CD8-positive, alpha-beta memory T cell (primary cell): ENCODE data around the gene EREG. TPM values are rescaled to one million over a fixed set of nuclear protein-coding genes. Genes with fewer than 3 reads are reported as not detected.

Experiments
- CTCF ChIA-PET: fragments of 350-600 bp; sonication (Branson Sonifier 250); formaldehyde crosslinking; loops from one replicate; lab custom pipeline; 2021; ENCODE audit warnings: antibody characterized with exemption; lab: Charles Lee
- POLR2A ChIA-PET: fragments of 350-600 bp; sonication (Branson Sonifier 250); formaldehyde crosslinking; loops from one replicate; lab custom pipeline; 2021; ENCODE audit warnings: antibody characterized with exemption; lab: Charles Lee
- DNase-seq, 5 donors: peaks; one replicate each; pipeline versions ENCODE4 v3.0.0 to v3.0.0-alpha.2; 2020 to 2022; ENCODE audit warnings: mixed read lengths in 1 of 5
- H3K27ac ChIP-seq: one replicate; pipeline ENCODE4 v1.7.0; 2013; ENCODE audit warnings: low read depth, mild to moderate bottlenecking, low read length, moderate library complexity
- H3K27me3 ChIP-seq: 2 replicates; pipeline ENCODE4 v1.7.0; 2013; ENCODE audit warnings: low read length, mild to moderate bottlenecking; ENCODE audit not compliant: insufficient read depth, poor library complexity, severe bottlenecking
- H3K36me3 ChIP-seq: 2 replicates; pipeline ENCODE4 v1.7.0; 2013; ENCODE audit warnings: mild to moderate bottlenecking, low read length, moderate library complexity; ENCODE audit not compliant: insufficient read depth
- H3K4me1 ChIP-seq: 2 replicates; pipeline ENCODE4 v1.7.0; 2013; ENCODE audit warnings: mild to moderate bottlenecking, low read length, moderate library complexity; ENCODE audit not compliant: insufficient read depth
- H3K4me3 ChIP-seq: 2 replicates; pipeline ENCODE4 v1.7.0; 2013; ENCODE audit warnings: mild to moderate bottlenecking, low read length
- H3K9me3 ChIP-seq: 2 replicates; pipeline ENCODE4 v1.7.0; 2013; ENCODE audit warnings: mild to moderate bottlenecking, low read length
- H3K27ac Mint-ChIP-seq, 8 donors: one replicate each; pipeline ENCODE4 v1.8.0; 2020 to 2021; ENCODE audit warnings: mixed read lengths in 8 of 8, mild to moderate bottlenecking in 6 of 8, inconsistent platforms in 3 of 8, moderate library complexity in 3 of 8
- H3K27me3 Mint-ChIP-seq, 2 donors: one replicate each; pipeline ENCODE4 v1.8.0; 2020 to 2021; ENCODE audit warnings: mixed read lengths in 2 of 2, mild to moderate bottlenecking in 1 of 2, moderate library complexity in 1 of 2
- H3K36me3 Mint-ChIP-seq, 3 donors: one replicate each; pipeline ENCODE4 v1.8.0; 2020 to 2021; ENCODE audit warnings: mixed read lengths in 3 of 3, inconsistent platforms in 1 of 3, mild to moderate bottlenecking in 1 of 3
- H3K4me1 Mint-ChIP-seq, 3 donors: one replicate each; pipeline ENCODE4 v1.8.0; 2020 to 2021; ENCODE audit warnings: mixed read lengths in 3 of 3, inconsistent platforms in 1 of 3, mild to moderate bottlenecking in 1 of 3
- H3K4me3 Mint-ChIP-seq, 7 donors: one replicate each; pipeline ENCODE4 v1.8.0; 2020 to 2021; ENCODE audit warnings: mixed read lengths in 7 of 7, mild to moderate bottlenecking in 6 of 7, moderate library complexity in 4 of 7, inconsistent platforms in 2 of 7
- H3K9me3 Mint-ChIP-seq, 5 donors: one replicate each; pipeline ENCODE4 v1.8.0; 2020 to 2022; ENCODE audit warnings: mixed read lengths in 5 of 5, mild to moderate bottlenecking in 3 of 5, moderate library complexity in 2 of 5, inconsistent platforms in 1 of 5
- polyA plus RNA-seq: library from polyadenylated mRNA; unstranded; fragments of 300-500 nt; fragmentation: Illumina TruSeq; gene quantifications from one replicate; pipeline ENCODE4 v1.2.3, GENCODE V29; 2021
- total RNA-seq, 2 experiments: library from RNA; stranded (reverse); gene quantifications; one replicate each; pipeline ENCODE4 v1.2.3, GENCODE V29; 2021

Gene EREG
- total and polyA plus RNA-seq, 3 experiments from 2014 or later, result not detected

GRCh38 chr4:74361671-74362070, 3.3 kb upstream of the EREG start:
- Mint-ChIP-seq H3K27ac (no peak overlapping the region), H3K4me1 (peaks cover 9 to 17% (median 13%) of the 10 kb centered on the region in 3 donors), H3K27me3 (peaks cover 20 to 47% of the 10 kb centered on the region in 2 donors), H3K36me3 (no peaks in the 10 kb centered on the region), H3K9me3 (peaks cover 0 to 2% (median 0%) of the 10 kb centered on the region in 5 donors), H3K4me3 (no peak overlapping the region)
- CTCF ChIA-PET, result no interaction called here
- Histone ChIP-seq H3K4me3 (no peak overlapping the region), H3K36me3 (no peaks in the 10 kb centered on the region), H3K4me1 (no peaks in the 10 kb centered on the region), H3K9me3 (no peaks in the 10 kb centered on the region), H3K27ac (no peak overlapping the region), H3K27me3 (peaks cover 13% of the 10 kb centered on the region)
- POLR2A ChIA-PET, result interaction anchor here (0.5 kb wide), 1 partner anchor 1304 kb away, joined by 3 read pairs; no protein-coding TSS in a partner anchor
- DNase-seq, result no peak

DNA sequence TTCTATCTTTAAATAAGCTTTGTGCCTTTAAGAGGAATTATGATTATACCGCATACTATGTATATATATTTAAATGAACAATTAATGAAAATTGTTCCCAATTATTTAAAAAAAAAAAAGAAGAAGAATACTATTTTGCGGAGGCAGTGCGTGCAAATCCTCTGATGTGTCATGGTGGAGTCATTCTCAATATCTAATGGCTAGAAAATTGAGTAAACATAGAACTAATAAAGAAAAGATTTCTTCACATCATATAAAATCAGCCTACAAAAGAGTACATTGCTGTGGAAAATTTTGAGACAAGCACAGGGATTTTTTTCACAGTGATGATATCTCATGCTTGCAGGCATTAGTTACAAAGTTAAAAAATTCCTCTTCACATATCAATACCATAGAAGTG, 2.6 kb upstream of the EREG start:
- H3K36me3 Mint-ChIP-seq, result no peaks in the 10 kb centered on the region
- Histone ChIP-seq H3K4me3 (no peak overlapping the region), H3K4me1 (no peaks in the 10 kb centered on the region), H3K36me3 (no peaks in the 10 kb centered on the region), H3K27ac (no peak overlapping the region), H3K9me3 (no peaks in the 10 kb centered on the region), H3K27me3 (peaks cover 13% of the 10 kb centered on the region)
- H3K27ac Mint-ChIP-seq, result no peak overlapping the region
- peaks cover 0 to 2% (median 0%) of the 10 kb centered on the region in 5 donors for H3K9me3 Mint-ChIP-seq
- no peak overlapping the region for H3K4me3 Mint-ChIP-seq
- POLR2A ChIA-PET, result interaction anchor here (0.5 kb wide), 1 partner anchor 1305 kb away, joined by 3 read pairs; no protein-coding TSS in a partner anchor
- no peak for DNase-seq
- H3K27me3 Mint-ChIP-seq, result peaks cover 20 to 52% of the 10 kb centered on the region in 2 donors
- H3K4me1 Mint-ChIP-seq, result peaks cover 9 to 17% (median 13%) of the 10 kb centered on the region in 3 donors
- CTCF ChIA-PET, result no interaction called here

DNA sequence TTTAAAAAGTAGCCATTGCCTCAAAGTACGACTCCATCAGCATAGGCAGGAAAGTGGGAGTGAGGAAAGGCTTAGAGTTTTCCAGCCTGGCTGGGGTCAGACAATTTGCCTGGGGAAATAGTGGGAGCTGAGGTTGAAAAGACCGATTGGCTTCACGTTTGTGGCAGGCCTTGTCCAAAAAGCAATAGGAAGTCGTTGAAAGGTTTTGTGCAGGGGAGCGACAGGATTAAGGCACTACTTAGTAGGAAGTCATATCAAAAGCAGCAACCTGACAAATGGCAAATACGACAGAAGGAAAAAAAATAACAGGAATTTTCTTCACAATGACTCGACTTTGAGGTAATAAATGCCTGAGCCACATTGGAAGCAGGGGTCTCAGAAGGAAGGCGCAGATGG, 691 bp upstream of the EREG start:
- H3K36me3 Mint-ChIP-seq, result no peaks in the 10 kb centered on the region
- ChIA-PET CTCF (no interaction called here), POLR2A (no interaction called here)
- peaks cover 0 to 2% (median 0%) of the 10 kb centered on the region in 5 donors for H3K9me3 Mint-ChIP-seq
- Histone ChIP-seq H3K36me3 (no peaks in the 10 kb centered on the region), H3K9me3 (no peaks in the 10 kb centered on the region), H3K4me3 (no peak overlapping the region), H3K27ac (peak overlapping the region; percentile 43), H3K27me3 (peaks cover 13% of the 10 kb centered on the region), H3K4me1 (no peaks in the 10 kb centered on the region)
- peak overlapping the region in 1 of 8 donors; percentile 9 for H3K27ac Mint-ChIP-seq
- H3K4me3 Mint-ChIP-seq, result peak overlapping the region in 2 of 7 donors; percentile 27
- H3K4me1 Mint-ChIP-seq, result peaks cover 9 to 17% (median 13%) of the 10 kb centered on the region in 3 donors
- DNase-seq, result no peak
- peaks cover 23 to 65% of the 10 kb centered on the region in 2 donors for H3K27me3 Mint-ChIP-seq

- CTCF ChIA-PET, result no interaction called here
- no peak overlapping the region for H3K27ac Mint-ChIP-seq
Observed at GRCh38 chr4:74365761-74366160, 816 bp downstream of the EREG start.

DNA sequence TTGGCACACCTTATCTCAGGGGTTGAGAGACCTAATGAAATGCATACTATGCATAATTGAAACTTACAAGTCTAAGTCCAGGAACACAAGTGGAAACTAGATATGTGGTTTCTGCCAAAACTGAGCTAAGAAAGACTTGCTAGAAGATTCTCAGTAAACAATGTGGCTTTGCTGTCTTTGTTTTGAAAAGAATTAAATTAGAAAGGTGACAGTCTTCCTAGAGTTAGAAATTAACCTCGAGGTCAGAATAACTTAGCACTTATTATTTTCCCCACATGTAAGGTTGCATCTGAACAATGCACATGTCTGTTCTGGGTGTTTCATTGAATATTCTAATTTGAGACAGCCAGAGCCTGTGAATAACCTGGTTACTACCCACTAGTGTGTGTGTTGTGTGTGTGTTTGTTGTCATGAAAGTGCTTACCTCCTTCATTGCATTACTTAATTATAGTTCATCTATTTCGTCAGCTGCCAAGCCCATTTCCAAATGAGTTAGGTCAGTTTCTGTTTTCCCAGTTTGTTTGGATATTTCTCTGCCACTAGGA, 1.5 kb downstream of the EREG start:
- POLR2A ChIA-PET, result no interaction called here
- CTCF ChIA-PET, result no interaction called here

More at GRCh38 chr4:74365761-74366160, 816 bp downstream of the EREG start:
- no peak for DNase-seq
- Mint-ChIP-seq H3K27me3 (peaks cover 27 to 68% of the 10 kb centered on the region in 2 donors), H3K4me3 (no peak overlapping the region), H3K4me1 (peaks cover 9 to 17% (median 13%) of the 10 kb centered on the region in 3 donors), H3K9me3 (peaks cover 0 to 2% (median 0%) of the 10 kb centered on the region in 5 donors), H3K36me3 (no peaks in the 10 kb centered on the region)
- POLR2A ChIA-PET, result no interaction called here
- H3K27me3 ChIP-seq, result peaks cover 13% of the 10 kb centered on the region
- H3K27ac ChIP-seq, result no peak overlapping the region
- no peaks in the 10 kb centered on the region for H3K4me1 ChIP-seq
- no peaks in the 10 kb centered on the region for H3K9me3 ChIP-seq
- no peaks in the 10 kb centered on the region for H3K36me3 ChIP-seq
- H3K4me3 ChIP-seq, result no peak overlapping the region

GRCh38 chr4:74367656-74368290, 2.8 kb downstream of the EREG start:
- peaks cover 9 to 17% (median 13%) of the 10 kb centered on the region in 3 donors for H3K4me1 Mint-ChIP-seq
- no peaks in the 10 kb centered on the region for H3K36me3 Mint-ChIP-seq
- Histone ChIP-seq H3K9me3 (no peaks in the 10 kb centered on the region), H3K27ac (no peak overlapping the region), H3K36me3 (no peaks in the 10 kb centered on the region), H3K4me3 (no peak overlapping the region), H3K27me3 (peaks cover 13% of the 10 kb centered on the region), H3K4me1 (no peaks in the 10 kb centered on the region)
- ChIA-PET CTCF (no interaction called here), POLR2A (no interaction called here)
- no peak for DNase-seq
- peaks cover 0 to 2% (median 0%) of the 10 kb centered on the region in 5 donors for H3K9me3 Mint-ChIP-seq
- H3K27ac Mint-ChIP-seq, result no peak overlapping the region
- H3K4me3 Mint-ChIP-seq, result no peak overlapping the region
- peaks cover 26 to 58% of the 10 kb centered on the region in 2 donors for H3K27me3 Mint-ChIP-seq

More for the DNA sequence above, 1.5 kb downstream of the EREG start:
- Mint-ChIP-seq H3K4me3 (no peak overlapping the region), H3K4me1 (peaks cover 9 to 17% (median 13%) of the 10 kb centered on the region in 3 donors), H3K36me3 (no peaks in the 10 kb centered on the region), H3K9me3 (peaks cover 0 to 2% (median 0%) of the 10 kb centered on the region in 5 donors), H3K27me3 (peaks cover 27 to 67% of the 10 kb centered on the region in 2 donors), H3K27ac (no peak overlapping the region)
- H3K27me3 ChIP-seq, result peaks cover 13% of the 10 kb centered on the region
- H3K9me3 ChIP-seq, result no peaks in the 10 kb centered on the region
- no peak overlapping the region for H3K4me3 ChIP-seq
- DNase-seq, result no peak
- no peaks in the 10 kb centered on the region for H3K36me3 ChIP-seq
- no peak overlapping the region for H3K27ac ChIP-seq
- no peaks in the 10 kb centered on the region for H3K4me1 ChIP-seq

- Mint-ChIP-seq H3K9me3 (peaks cover 0 to 2% (median 0%) of the 10 kb centered on the region in 5 donors), H3K27ac (no peak overlapping the region), H3K4me1 (peaks cover 9 to 17% (median 13%) of the 10 kb centered on the region in 3 donors), H3K4me3 (no peak overlapping the region), H3K27me3 (peaks cover 21 to 54% of the 10 kb centered on the region in 2 donors), H3K36me3 (no peaks in the 10 kb centered on the region)
- ChIA-PET CTCF (no interaction called here), POLR2A (no interaction called here)
- H3K9me3 ChIP-seq, result no peaks in the 10 kb centered on the region
- no peak overlapping the region for H3K27ac ChIP-seq
- no peak for DNase-seq
- H3K4me3 ChIP-seq, result no peak overlapping the region
- peaks cover 13% of the 10 kb centered on the region for H3K27me3 ChIP-seq
- H3K36me3 ChIP-seq, result no peaks in the 10 kb centered on the region
- no peaks in the 10 kb centered on the region for H3K4me1 ChIP-seq
Observed at GRCh38 chr4:74368596-74368995, 3.7 kb downstream of the EREG start.

GRCh38 chr4:74369855-74370254, 4.9 kb downstream of the EREG start:
- Mint-ChIP-seq H3K4me3 (no peak overlapping the region), H3K4me1 (peaks cover 3 to 6% (median 6%) of the 10 kb centered on the region in 3 donors), H3K9me3 (no peaks in the 10 kb centered on the region), H3K27me3 (peaks cover 14 to 46% of the 10 kb centered on the region in 2 donors), H3K27ac (peak overlapping the region in 2 of 8 donors; percentile 7 to 11), H3K36me3 (no peaks in the 10 kb centered on the region)
- Histone ChIP-seq H3K4me3 (no peak overlapping the region), H3K36me3 (no peaks in the 10 kb centered on the region), H3K4me1 (no peaks in the 10 kb centered on the region), H3K27ac (no peak overlapping the region), H3K9me3 (no peaks in the 10 kb centered on the region), H3K27me3 (peaks cover 3% of the 10 kb centered on the region)
- ChIA-PET CTCF (no interaction called here), POLR2A (no interaction called here)
- DNase-seq, result no peak
